H1 (cell line): ENCODE results near the gene MPLKIP. TPM values are rescaled to one million over a fixed set of nuclear protein-coding genes. Genes with fewer than 3 reads are reported as not detected.

Source experiments
- CTCF ChIA-PET: fragments of 300-600 bp; sonication (Branson Sonifier 250); formaldehyde crosslinking; loops from one replicate; lab custom pipeline; 2021; ENCODE audit not compliant: partially characterized antibody; lab: Charles Lee
- POLR2A ChIA-PET: fragments of 300-600 bp; sonication (Branson Sonifier 250); formaldehyde crosslinking; loops from one replicate; lab custom pipeline; 2021; ENCODE audit warnings: inconsistent platforms; ENCODE audit not compliant: partially characterized antibody; lab: Charles Lee
- DNase-seq, 2 experiments: peaks; one replicate each; pipeline versions ENCODE4 v3.0.0 to v3.0.0-alpha.2; 2010 to 2022; ENCODE audit warnings: low spot score in 2 of 2, low read depth in 1 of 2, mixed read lengths in 1 of 2
- FAIRE-seq: peaks from 2 replicates; lab custom pipeline; 2011; peaks lifted over from hg19 to GRCh38; lab: Jason Lieb, UNC
- H2AFZ ChIP-seq: 2 replicates; pipeline ENCODE4 v1.8.1; 2012; ENCODE audit warnings: low read length, inconsistent platforms
- H2AK5ac ChIP-seq: 2 replicates; pipeline ENCODE4 v1.6.1; 2013; ENCODE audit warnings: low read depth, low read length
- H2BK120ac ChIP-seq: replicated peaks from 2 replicates; pipeline ENCODE3; 2013; ENCODE audit warnings: low read depth, low read length, inconsistent platforms
- H2BK12ac ChIP-seq: 2 replicates; pipeline ENCODE4 v1.6.1; 2013; ENCODE audit warnings: low read depth, low read length
- H2BK15ac ChIP-seq: 2 replicates; pipeline ENCODE4 v1.6.1; 2013; ENCODE audit warnings: low read length
- H2BK20ac ChIP-seq: 2 replicates; pipeline ENCODE4 v1.6.1; 2013; ENCODE audit warnings: low read length
- H2BK5ac ChIP-seq: 2 replicates; pipeline ENCODE4 v1.6.1; 2013; ENCODE audit warnings: low read depth, low read length
- H3K14ac ChIP-seq: 2 replicates; pipeline ENCODE4 v1.6.1; 2013; ENCODE audit warnings: inconsistent platforms; ENCODE audit not compliant: insufficient read length
- H3K18ac ChIP-seq: 2 replicates; pipeline ENCODE4 v1.6.1; 2013; ENCODE audit warnings: low read length; ENCODE audit errors: extremely low read depth
- H3K23ac ChIP-seq: 2 replicates; pipeline ENCODE4 v1.6.1; 2013; ENCODE audit warnings: inconsistent platforms; ENCODE audit not compliant: insufficient read length
- H3K23me2 ChIP-seq: 2 replicates; pipeline ENCODE4 v1.6.1; 2013; ENCODE audit warnings: low read depth, low read length
- H3K27ac ChIP-seq: 2 replicates; pipeline ENCODE4 v1.6.1; 2011; ENCODE audit warnings: low read depth, low read length, inconsistent platforms
- H3K27me3 ChIP-seq, 4 experiments: replicated peaks in 1 of 4; 1 replicate in 1 of 4; 2 replicates in 3 of 4; pipeline versions ENCODE4 v1.6.1 to v1.8.1; 2011 to 2013; ENCODE audit warnings: low read length in 3 of 4, mild to moderate bottlenecking in 3 of 4, inconsistent platforms in 2 of 4, mixed read lengths in 2 of 4, moderate library complexity in 1 of 4; ENCODE audit not compliant: control insufficient read depth in 3 of 4, insufficient read depth in 3 of 4; ENCODE audit errors: extremely low read depth in 1 of 4
- H3K36me3 ChIP-seq, 4 experiments: 2 replicates each; pipeline versions ENCODE4 v1.6.1 to v1.8.1; 2011 to 2013; ENCODE audit warnings: mild to moderate bottlenecking in 4 of 4, low read length in 3 of 4, moderate library complexity in 2 of 4, control low read depth in 1 of 4, inconsistent platforms in 1 of 4; ENCODE audit not compliant: insufficient read depth in 4 of 4, control insufficient read depth in 2 of 4
- H3K4ac ChIP-seq: replicated peaks from 2 replicates; pipeline ENCODE3; 2013; ENCODE audit warnings: low read length, low read depth, mixed read lengths, inconsistent platforms; ENCODE audit not compliant: insufficient read length
- H3K4me1 ChIP-seq, 4 experiments: replicated peaks in 1 of 4; 1 replicate in 1 of 4; 2 replicates in 3 of 4; pipeline versions ENCODE4 v1.6.1 to v1.8.1; 2011 to 2013; ENCODE audit warnings: low read length in 3 of 4, inconsistent platforms in 2 of 4, mixed read lengths in 1 of 4; ENCODE audit not compliant: insufficient read depth in 4 of 4, control insufficient read depth in 3 of 4
- H3K4me2 ChIP-seq, 2 experiments: 2 replicates each; pipeline versions ENCODE4 v1.6.1 to v1.8.1; 2011 to 2013; ENCODE audit warnings: low read depth in 2 of 2, low read length in 2 of 2, control low read depth in 1 of 2, inconsistent platforms in 1 of 2, mild to moderate bottlenecking in 1 of 2; ENCODE audit not compliant: insufficient read depth in 1 of 2
- H3K4me3 ChIP-seq, 4 experiments: fragments of 200-600, 300-600 bp in 1 of 4; sonication (generic), shearing (Covaris generic), sonication (Bioruptor Twin) in 1 of 4; 2 replicates each; pipeline versions ENCODE4 v1.5.1 to v1.8.1; 2011 to 2016; ENCODE audit warnings: low read length in 4 of 4, low read depth in 3 of 4, control low read depth in 2 of 4, inconsistent platforms in 2 of 4, mild to moderate bottlenecking in 2 of 4, mixed read lengths in 1 of 4, moderate library complexity in 1 of 4; ENCODE audit not compliant: insufficient read depth in 2 of 4; ENCODE audit errors: extremely low read depth in 1 of 4
- H3K56ac ChIP-seq: replicated peaks from 2 replicates; pipeline ENCODE3; 2013; ENCODE audit warnings: low read depth, mild to moderate bottlenecking, mixed read lengths, low read length, inconsistent platforms; ENCODE audit not compliant: insufficient read length
- H3K79me1 ChIP-seq: 2 replicates; pipeline ENCODE4 v1.6.1; 2013; ENCODE audit warnings: low read depth, low read length, control low read depth
- H3K79me2 ChIP-seq, 2 experiments: 2 replicates each; pipeline versions ENCODE4 v1.6.1 to v1.8.1; 2012 to 2013; ENCODE audit warnings: low read length in 2 of 2, mild to moderate bottlenecking in 2 of 2, inconsistent platforms in 1 of 2; ENCODE audit not compliant: insufficient read depth in 2 of 2, control insufficient read depth in 1 of 2
- H3K9ac ChIP-seq, 4 experiments: replicated peaks in 1 of 4; 1 replicate in 1 of 4; 2 replicates in 3 of 4; pipeline versions ENCODE4 v1.6.1 to v1.8.1; 2011 to 2013; ENCODE audit warnings: low read depth in 3 of 4, low read length in 3 of 4, control low read depth in 2 of 4, mild to moderate bottlenecking in 2 of 4, moderate library complexity in 2 of 4, inconsistent platforms in 1 of 4; ENCODE audit errors: extremely low read depth in 1 of 4
- H3K9me3 ChIP-seq, 2 experiments: 2 replicates each; pipeline versions ENCODE4 v1.6.1 to v1.8.1; 2012 to 2013; ENCODE audit warnings: mild to moderate bottlenecking in 2 of 2, moderate library complexity in 2 of 2, control low read depth in 1 of 2, inconsistent platforms in 1 of 2, low read depth in 1 of 2, low read length in 1 of 2, mixed read lengths in 1 of 2; ENCODE audit not compliant: insufficient read depth in 2 of 2
- H4K20me1 ChIP-seq, 2 experiments: replicated peaks in 1 of 2; 2 replicates each; pipeline versions ENCODE3 to v1.8.1; 2011 to 2013; ENCODE audit warnings: inconsistent platforms in 2 of 2, low read length in 2 of 2, mild to moderate bottlenecking in 1 of 2; ENCODE audit not compliant: insufficient read depth in 2 of 2, control insufficient read depth in 1 of 2
- H4K5ac ChIP-seq: 2 replicates; pipeline ENCODE4 v1.6.1; 2013; ENCODE audit warnings: low read length, low read depth, mixed read lengths, inconsistent platforms; ENCODE audit not compliant: insufficient read length
- H4K8ac ChIP-seq: 2 replicates; pipeline ENCODE4 v1.8.0; 2013; ENCODE audit warnings: mild to moderate bottlenecking, moderate library complexity, low read length, inconsistent platforms; ENCODE audit not compliant: insufficient read depth; ENCODE audit errors: extremely low read depth
- H4K91ac ChIP-seq: replicated peaks from 2 replicates; pipeline ENCODE3; 2013; ENCODE audit warnings: low read length, mixed read lengths, inconsistent platforms; ENCODE audit not compliant: insufficient read length
- EZH2 ChIP-seq: fragments of 200-600 bp; sonication (generic); IDR thresholded peaks from 2 replicates; pipeline ENCODE4 v1.7.1; 2012; ENCODE audit warnings: low read depth, mild to moderate bottlenecking, moderate library complexity, low read length, inconsistent platforms; ENCODE audit not compliant: severe bottlenecking
- HDAC6 ChIP-seq: IDR thresholded peaks from one replicate; pipeline ENCODE4 v1.7.1; 2012; ENCODE audit warnings: low read depth, mild to moderate bottlenecking, inconsistent platforms, low read length, moderate library complexity
- POU5F1 ChIP-seq: IDR thresholded peaks from 2 replicates; pipeline ENCODE4 v1.6.1; 2011; ENCODE audit warnings: low read depth, mild to moderate bottlenecking, low read length, moderate library complexity
- WGBS, 2 experiments: shearing (Covaris generic) in 1 of 2; methylation state at CpG; one replicate each; pipeline versions ENCODE4 v1.1.6 to v1.1.7; 2013 to 2015; ENCODE audit warnings: low lambda C conversion rate in 2 of 2, mixed read lengths in 2 of 2, inconsistent platforms in 1 of 2, low coverage in 1 of 2, missing lambda C conversion rate in 1 of 2; ENCODE audit not compliant: insufficient replicate concordance in 2 of 2, insufficient coverage in 1 of 2, insufficient read length in 1 of 2; ENCODE audit errors: extremely low coverage in 1 of 2, missing lambda C conversion rate in 1 of 2; 5-methylcytosine and 5-hydroxymethylcytosine counted together
- polyA plus RNA-seq, 7 experiments: library from polyadenylated mRNA; depleted of rRNA in 3 of 7; stranded (reverse) in 5 of 7; unstranded in 2 of 7; fragments of >200 nt in 5 of 7; fragments of 200-250 nt in 2 of 7; gene quantifications; 1 replicate in 5 of 7; 2 replicates in 1 of 7; 4 replicates in 1 of 7; pipeline versions ENCODE4 v1.2.1 to v1.2.3, GENCODE V29; 2011 to 2013; ENCODE audit warnings: missing spikeins in 2 of 7, mixed read lengths in 2 of 7
- total RNA-seq: library from RNA; stranded (reverse); fragmentation: NEBNext Ultra II Directional; extraction: Animal tissue kit (Norgen Biotek cat#: 25700); gene quantifications from 2 replicates; pipeline ENCODE4 v1.2.1, GENCODE V29; 2021

MPLKIP gene
- total and polyA plus RNA-seq, 2 of the 8 experiments (the other 6 are each of a cell fraction or from before 2014, with no cell fraction given) = 57.2 to 73.4 TPM

DNA sequence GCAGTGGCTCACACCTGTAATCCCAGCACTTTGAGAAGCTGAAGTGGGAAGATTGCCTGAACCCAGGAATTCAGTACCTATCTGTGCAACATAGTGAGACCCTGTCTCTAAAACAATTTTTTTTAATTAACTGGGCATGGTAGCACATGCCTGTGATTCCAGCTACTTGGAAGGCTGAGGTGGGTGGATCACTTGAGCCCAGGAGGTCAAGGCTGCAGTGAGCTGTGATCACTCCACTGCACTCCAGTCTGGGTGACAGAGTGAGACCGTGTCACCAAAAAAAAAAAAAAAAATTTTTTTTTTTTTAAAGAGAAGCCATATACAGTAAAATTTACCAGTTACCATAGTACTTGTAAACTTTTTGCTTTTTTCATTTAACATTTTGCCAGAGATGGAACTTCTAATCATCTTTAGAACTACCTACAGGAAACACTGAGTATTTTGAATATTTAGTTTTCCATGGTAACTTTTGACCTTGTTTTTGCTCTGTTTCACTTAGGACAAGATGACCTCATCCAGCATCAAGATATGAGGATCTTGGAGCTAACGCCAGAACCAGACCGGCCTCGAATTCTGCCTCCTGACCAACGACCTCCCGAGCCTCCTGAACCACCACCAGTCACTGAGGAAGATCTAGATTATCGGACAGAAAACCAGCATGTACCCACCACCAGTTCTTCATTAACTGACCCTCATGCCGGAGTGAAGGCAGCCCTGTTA lies 40.6 kb downstream of the MPLKIP start:
- Histone ChIP-seq H3K79me1 (no peaks in the 10 kb centered on the region), H2BK5ac (no peak overlapping the region), H3K27ac (no peak overlapping the region), H3K4me3 (no peak overlapping the region), H3K79me2 (no peaks in the 10 kb centered on the region), H3K9ac (no peak overlapping the region), H3K14ac (no peak overlapping the region), H2BK12ac (no peak overlapping the region), H3K4me2 (no peak overlapping the region), H4K8ac (no peak overlapping the region; the same call in 1 of the 2 replicates), H2BK15ac (no peak overlapping the region), H3K23me2 (no peaks in the 10 kb centered on the region; the same call in 1 of the 2 replicates), H3K18ac (no peak overlapping the region), H3K4me1 (peaks cover 0 to 4% (median 2%) of the 10 kb centered on the region in 4 experiments; a peak in 4 of 7 replicates), H4K91ac (no peak overlapping the region), H4K5ac (no peak overlapping the region), H3K27me3 (no peaks in the 10 kb centered on the region), H2BK120ac (no peak overlapping the region), H4K20me1 (peaks cover 0 to 2% of the 10 kb centered on the region in 2 experiments), H2AK5ac (no peak overlapping the region), H3K36me3 (peaks cover 7 to 28% (median 17%) of the 10 kb centered on the region in 4 experiments), H3K56ac (no peak overlapping the region), H3K9me3 (no peaks in the 10 kb centered on the region), H3K4ac (no peak overlapping the region), H2AFZ (no peak overlapping the region), H3K23ac (no peak overlapping the region), H2BK20ac (no peak overlapping the region)
- ChIA-PET POLR2A (no interaction called here), CTCF (interaction anchor here (0.6 to 1.4 kb wide), 2 partner anchors 13 to 33 kb away, joined by 3 read pairs; no protein-coding TSS in a partner anchor)
- FAIRE-seq = no peak
- TF ChIP-seq POU5F1 (no peak), EZH2 (no peak), HDAC6 (no peak)
- no peak for DNase-seq
- WGBS, 2 experiments = 96% methylated on average over 8 of the region's 8 CpGs; no CpG with 5 or more reads in 1 of the 2 experiments
